ENCODE measurements around the gene KTI12.

DNA sequence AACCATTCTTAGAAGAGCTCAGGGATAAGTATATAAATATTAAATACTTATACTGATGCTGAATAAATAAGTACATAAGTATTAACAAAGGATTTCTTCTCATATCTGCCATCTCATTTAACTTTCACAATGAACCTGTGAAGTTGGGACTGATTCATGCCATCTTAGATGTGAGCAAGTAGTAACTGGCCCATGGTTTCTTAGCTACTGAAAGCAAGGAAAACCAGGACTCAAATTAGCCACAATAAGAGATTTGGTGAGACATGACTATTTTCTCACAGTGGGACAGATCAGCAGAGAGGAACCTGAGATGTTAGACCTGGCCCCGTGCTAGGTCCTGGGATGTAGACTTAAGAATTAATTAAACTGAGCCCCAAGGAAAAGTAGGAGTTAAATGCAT lies 34.9 kb downstream of the KTI12 start:
- no peak for TF ChIP-seq CEBPB (IDR thresholded peaks at IDR 0.05)
- TF ChIP-seq, protein P1, sequence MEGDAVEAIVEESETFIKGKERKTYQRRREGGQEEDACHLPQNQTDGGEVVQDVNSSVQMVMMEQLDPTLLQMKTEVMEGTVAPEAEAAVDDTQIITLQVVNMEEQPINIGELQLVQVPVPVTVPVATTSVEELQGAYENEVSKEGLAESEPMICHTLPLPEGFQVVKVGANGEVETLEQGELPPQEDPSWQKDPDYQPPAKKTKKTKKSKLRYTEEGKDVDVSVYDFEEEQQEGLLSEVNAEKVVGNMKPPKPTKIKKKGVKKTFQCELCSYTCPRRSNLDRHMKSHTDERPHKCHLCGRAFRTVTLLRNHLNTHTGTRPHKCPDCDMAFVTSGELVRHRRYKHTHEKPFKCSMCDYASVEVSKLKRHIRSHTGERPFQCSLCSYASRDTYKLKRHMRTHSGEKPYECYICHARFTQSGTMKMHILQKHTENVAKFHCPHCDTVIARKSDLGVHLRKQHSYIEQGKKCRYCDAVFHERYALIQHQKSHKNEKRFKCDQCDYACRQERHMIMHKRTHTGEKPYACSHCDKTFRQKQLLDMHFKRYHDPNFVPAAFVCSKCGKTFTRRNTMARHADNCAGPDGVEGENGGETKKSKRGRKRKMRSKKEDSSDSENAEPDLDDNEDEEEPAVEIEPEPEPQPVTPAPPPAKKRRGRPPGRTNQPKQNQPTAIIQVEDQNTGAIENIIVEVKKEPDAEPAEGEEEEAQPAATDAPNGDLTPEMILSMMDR (IDR thresholded peaks at IDR 0.05), result no peak
- TF ChIP-seq RCOR1 (IDR thresholded peaks at IDR 0.05; ENCODE audit: low read depth, low read length), result no peak
- TF ChIP-seq, protein P2, sequence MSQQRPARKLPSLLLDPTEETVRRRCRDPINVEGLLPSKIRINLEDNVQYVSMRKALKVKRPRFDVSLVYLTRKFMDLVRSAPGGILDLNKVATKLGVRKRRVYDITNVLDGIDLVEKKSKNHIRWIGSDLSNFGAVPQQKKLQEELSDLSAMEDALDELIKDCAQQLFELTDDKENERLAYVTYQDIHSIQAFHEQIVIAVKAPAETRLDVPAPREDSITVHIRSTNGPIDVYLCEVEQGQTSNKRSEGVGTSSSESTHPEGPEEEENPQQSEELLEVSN (IDR thresholded peaks at IDR 0.05; ENCODE audit: borderline replicate concordance, low read depth), result no peak
- TF ChIP-seq JUNB (IDR thresholded peaks at IDR 0.05), result no peak
- no peak for TF ChIP-seq ZSCAN20 (CRISPR knock-in tag; IDR thresholded peaks at IDR 0.05)

Data from A549 (cell line).